GM19035 (cell line): ENCODE results near the gene PRKCE.

Source experiments
- ATAC-seq: cut with Tn5 transposase; IDR thresholded peaks from one replicate; pipeline ENCODE4 v1.9.1; 2021; ENCODE audit not compliant: unreplicated experiment

PRKCE gene

GRCh38 chr2:45750484-45750883 lies 99.0 kb downstream of the PRKCE start:
- no peak for ATAC-seq

GRCh38 chr2:45753381-45753780 lies 101.9 kb downstream of the PRKCE start:
- ATAC-seq = no peak

- no peak for ATAC-seq
These were observed 102.9 kb downstream of the PRKCE start for GRCh38 chr2:45754131-45755010.

- ATAC-seq = no peak
These were observed 104.3 kb downstream of the PRKCE start for GRCh38 chr2:45755585-45756335.

DNA sequence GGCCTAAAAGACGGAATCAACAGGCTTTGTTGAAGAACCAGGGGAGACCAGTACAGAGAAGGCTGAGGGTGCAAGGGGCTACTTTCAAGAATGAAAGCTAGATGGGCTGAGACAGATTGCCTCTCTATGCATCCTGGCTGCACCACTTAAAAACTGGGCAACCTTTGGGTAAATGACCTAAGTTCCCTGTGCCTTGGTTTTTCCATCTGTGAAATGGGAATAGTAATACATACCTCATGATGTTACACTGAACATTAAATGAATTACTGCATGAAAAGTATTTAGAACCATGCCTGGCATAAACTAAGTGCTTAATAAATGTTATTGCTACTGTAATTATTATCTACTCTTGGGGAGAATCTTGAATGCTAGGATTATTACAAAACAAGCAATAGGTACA lies 106.5 kb downstream of the PRKCE start:
- ATAC-seq = no peak

GRCh38 chr2:45759310-45759851 lies 107.9 kb downstream of the PRKCE start:
- no peak for ATAC-seq

DNA sequence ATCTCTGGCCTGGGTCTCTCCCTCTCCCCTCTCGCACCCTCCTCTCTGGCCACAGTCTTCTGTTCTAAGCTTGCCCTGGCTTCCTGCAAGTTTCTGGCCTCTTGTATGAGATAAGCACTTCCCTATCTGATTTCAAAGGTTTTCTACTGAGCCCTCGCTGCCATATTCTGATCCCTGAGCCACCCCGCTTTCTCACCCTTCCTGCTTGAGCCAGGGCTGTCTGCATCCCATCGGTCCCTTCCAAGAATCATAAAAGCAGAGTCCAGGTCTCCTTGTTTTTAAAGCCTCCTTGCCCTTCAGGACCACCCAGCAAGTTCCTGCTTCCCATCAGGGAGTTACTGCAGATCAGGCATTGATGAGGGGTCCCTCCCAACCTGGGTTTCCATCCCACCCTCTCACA lies 110.2 kb downstream of the PRKCE start:
- no peak for ATAC-seq

DNA sequence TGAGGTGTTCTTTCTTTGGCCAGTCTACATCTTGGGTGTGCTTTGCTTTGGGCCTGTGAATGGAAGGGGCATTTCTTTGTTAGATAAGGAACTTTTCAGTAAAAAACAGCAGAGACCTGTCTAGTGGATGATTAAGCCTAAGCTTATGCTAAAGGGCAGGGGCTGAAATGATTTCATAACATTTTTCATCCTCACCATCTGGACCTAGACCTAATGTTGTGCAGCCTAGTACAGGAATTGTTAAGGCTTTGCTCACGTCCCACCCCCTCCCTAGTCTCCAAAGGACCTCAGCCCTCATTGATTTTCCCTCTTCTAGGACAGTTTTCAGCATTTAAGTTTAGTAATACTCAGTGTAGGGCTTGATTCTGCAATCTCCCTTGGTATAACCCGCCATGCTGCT lies 111.8 kb downstream of the PRKCE start:
- ATAC-seq = no peak

DNA sequence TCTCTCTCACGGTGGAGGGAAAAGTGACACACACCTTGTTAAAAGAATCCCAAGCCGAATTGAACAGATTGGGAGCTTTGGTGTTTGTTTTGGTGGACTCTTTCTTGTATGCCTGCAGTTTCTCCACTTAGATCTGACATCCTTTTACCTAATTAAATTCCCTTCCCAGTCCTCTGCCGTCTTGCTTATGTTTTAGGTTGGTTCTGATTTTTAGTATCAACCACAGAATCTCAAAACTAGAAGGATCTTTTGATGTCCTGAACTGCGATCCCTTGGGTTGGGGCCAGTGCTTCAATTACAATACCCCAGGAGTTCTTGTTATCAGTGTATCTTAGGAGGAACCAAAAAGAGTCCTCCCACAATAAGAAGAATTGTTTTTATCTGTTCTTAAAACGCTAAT lies 112.3 kb downstream of the PRKCE start:
- ATAC-seq = no peak

DNA sequence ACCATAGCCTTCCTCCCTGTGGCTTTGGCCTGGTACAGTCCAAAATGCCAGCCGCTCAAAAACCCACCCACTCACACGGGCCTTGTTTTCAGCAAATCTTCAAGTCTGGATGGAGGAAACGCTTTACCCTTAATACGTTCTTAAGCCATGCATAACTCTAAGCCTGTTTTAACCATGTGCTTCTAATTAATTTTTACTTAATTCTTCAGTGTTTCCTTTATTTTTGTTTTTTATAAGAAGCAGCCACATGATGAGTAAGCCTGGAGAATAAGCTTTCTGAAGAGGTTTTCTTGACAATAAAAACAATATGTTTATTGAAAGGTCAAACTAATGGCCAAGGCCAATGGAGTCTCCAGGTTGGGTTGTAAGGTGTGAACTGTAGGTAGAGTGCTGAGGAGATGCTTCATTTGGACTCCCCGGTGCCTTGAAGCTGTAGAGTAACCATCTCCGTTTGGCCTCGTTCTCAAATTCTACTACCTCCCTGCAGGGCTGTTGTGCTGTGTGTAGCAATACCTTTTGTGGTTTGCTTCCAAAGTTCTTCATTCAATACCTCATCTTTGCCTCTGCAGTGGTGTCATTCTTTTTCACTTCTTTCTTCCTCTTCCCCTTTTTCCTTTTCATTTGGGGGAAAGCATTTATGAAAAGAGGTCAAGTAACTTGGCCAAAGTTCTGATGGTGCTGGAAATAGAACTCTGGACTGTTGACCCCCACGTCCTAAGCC lies 113.7 kb downstream of the PRKCE start:
- no peak for ATAC-seq

GRCh38 chr2:45765728-45766254 lies 114.3 kb downstream of the PRKCE start:
- ATAC-seq = no peak

DNA sequence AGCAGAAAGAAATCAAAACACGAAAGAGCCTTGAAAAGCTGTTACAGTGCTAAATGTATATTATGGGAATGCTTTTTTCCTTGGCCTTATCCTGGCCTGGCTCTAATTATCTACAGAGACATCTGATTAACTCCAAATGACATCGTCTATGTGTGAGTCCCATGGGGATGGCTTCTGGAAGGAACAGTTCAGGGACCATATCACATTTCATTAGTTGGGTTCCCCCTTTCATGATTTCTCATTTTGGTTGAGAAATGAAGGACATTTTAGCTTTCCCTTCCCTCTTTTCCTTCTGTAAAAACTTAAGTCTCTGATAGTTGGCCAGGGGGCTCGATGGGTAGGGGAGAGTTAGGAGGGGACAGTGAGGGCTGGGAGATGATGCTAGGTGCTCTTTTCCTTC lies 116.7 kb downstream of the PRKCE start:
- ATAC-seq = no peak

DNA sequence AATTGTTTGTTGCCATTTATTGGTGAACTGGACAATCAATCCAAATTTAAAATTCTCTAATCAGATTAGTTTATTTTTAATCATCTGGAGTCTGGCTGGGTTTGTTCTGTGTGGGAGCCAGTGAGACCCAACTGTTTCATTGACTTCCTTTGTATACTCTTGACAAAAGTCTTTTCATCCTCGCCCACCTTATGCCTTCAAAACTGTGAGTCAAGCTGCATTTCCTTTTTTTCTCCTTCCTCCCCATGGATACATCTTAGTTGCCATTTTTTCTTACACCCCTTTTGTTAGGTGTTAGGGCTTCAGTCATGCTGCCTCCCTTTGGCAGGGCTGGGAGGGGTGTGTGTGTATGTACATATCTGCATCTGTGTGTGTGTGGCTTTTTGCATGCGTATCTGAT lies 117.6 kb downstream of the PRKCE start:
- no peak for ATAC-seq

- ATAC-seq = no peak
These were observed 118.5 kb downstream of the PRKCE start for GRCh38 chr2:45769854-45770576.

- ATAC-seq = no peak
These were observed 119.3 kb downstream of the PRKCE start for GRCh38 chr2:45770811-45771210.

DNA sequence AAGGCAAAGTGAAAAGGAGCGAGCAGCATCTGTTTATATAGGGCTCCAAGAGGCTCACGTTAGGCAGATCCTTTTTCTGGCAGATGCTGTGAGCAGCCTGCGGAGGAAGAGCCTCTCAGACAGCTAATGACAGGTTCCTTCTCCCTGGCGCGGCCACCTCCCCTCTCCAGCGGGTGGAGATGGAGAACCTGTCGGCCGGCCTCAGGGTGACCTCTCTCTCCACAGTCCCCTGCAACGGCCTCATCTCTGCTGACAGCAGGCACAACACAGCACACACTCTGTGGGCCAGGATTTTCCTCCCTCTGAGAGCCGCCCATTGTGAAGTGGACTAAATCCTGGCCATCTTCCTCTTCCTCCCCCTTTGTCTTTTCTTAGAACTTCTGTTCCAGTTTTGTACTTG lies 119.8 kb downstream of the PRKCE start:
- no peak for ATAC-seq

DNA sequence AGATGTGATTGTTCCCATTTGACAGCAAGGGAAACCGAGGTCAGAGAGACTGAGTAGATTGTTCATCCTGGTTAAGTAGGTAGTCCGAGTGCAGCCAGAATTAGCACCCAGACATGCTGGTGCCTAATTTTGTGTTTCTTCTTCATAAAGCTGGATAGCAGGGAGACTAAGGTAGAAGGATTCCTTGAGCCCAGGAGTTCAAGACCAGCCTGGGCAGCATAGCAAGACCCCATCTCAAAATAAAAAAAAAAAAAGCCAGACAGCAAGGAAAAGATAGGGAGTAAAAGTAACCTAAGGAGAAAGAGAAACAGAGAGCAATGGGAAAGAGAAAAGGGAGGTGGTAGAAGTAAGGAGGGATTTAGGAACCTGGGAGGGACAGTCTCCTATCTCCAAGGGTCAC lies 120.6 kb downstream of the PRKCE start:
- ATAC-seq = no peak

- no peak for ATAC-seq
These were observed 122.4 kb downstream of the PRKCE start for GRCh38 chr2:45773909-45774308.

- no peak for ATAC-seq
These were observed 123.3 kb downstream of the PRKCE start for GRCh38 chr2:45774688-45775244.
